ENCODE results near the gene ECSIT.

Gene ECSIT

GRCh38 chr19:11540645-11541044, 11.7 kb upstream of the ECSIT start:
- TF ChIP-seq ZFX (IDR thresholded peaks at IDR 0.05) (no peak), CTCF (conservative IDR thresholded peaks at IDR 0.05) (no peak)
- no peak overlapping the region for H3K27ac ChIP-seq

GRCh38 chr19:11539495-11540365, 10.8 kb upstream of the ECSIT start:
- TF ChIP-seq ZFX (IDR thresholded peaks at IDR 0.05) (no peak), CTCF (conservative IDR thresholded peaks at IDR 0.05) (no peak)
- no peak overlapping the region for H3K27ac ChIP-seq

GRCh38 chr19:11538232-11539036, 9.5 kb upstream of the ECSIT start, which contains the start of gene CNN1:
TSS of gene CNN1 (plus strand) at chr19:11538851. CDS start at chr19:11538928, 77 bp downstream.
- no peak within 1 kb of the TSS for H3K27ac ChIP-seq
- TF ChIP-seq ZFX (IDR thresholded peaks at IDR 0.05) (no peak), CTCF (conservative IDR thresholded peaks at IDR 0.05) (no peak)

GRCh38 chr19:11535792-11536595, 7.1 kb upstream of the ECSIT start:
- TF ChIP-seq CTCF (conservative IDR thresholded peaks at IDR 0.05) (peak; percentile 97), ZFX (IDR thresholded peaks at IDR 0.05) (no peak)
- 0 out of 2 replicates have a peak overlapping the region, but pooled peaks have one; percentile 10 for H3K27ac ChIP-seq

GRCh38 chr19:11534948-11535347, 6.0 kb upstream of the ECSIT start:
- no peak overlapping the region for H3K27ac ChIP-seq
- no peak for TF ChIP-seq CTCF (conservative IDR thresholded peaks at IDR 0.05)
- no peak for TF ChIP-seq ZFX (IDR thresholded peaks at IDR 0.05)

- no peak for TF ChIP-seq CTCF (conservative IDR thresholded peaks at IDR 0.05)
- no peak for TF ChIP-seq ZFX (IDR thresholded peaks at IDR 0.05)
- no peak overlapping the region for H3K27ac ChIP-seq
These were observed 5.6 kb upstream of the ECSIT start for GRCh38 chr19:11534538-11534937.

Data from C4-2B (cell line).